ENCODE results near the gene INAFM2. TPM values are rescaled to one million over a fixed set of nuclear protein-coding genes. Genes with fewer than 3 reads are reported as not detected.

Gene INAFM2
- total RNA-seq, 2 donors from 2014 or later = 63.8 to 79.2 TPM

DNA sequence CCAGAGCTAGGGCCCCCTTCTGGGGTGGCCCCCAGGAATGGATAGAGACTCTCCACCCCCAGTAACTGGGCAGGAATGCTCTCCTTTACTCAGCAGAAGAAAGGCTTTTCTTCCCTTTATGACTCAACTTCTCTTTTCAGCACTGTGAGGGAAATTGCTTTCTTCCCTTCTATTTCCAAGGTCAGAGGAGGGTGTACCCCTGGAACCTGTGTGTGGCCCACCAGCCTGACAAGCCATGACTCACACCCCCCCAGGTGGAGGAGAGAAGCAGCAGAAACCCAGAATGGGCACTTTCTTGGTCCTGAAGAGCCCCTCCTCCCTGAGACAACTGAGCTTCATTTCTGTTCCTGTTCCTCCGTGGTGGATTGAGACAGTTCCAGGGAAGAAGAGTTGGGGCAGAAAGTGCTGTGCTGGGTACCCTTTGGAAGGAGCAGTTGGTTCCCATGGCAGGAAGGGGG, 37.9 kb upstream of the INAFM2 start:
- peaks cover 3 to 24% of the 10 kb centered on the region in 2 donors for H3K4me1 ChIP-seq (ENCODE audit: control insufficient read depth in 1 of 2, low read depth in 2 of 2)
- DNase-seq (ENCODE audit: low spot score) (no peak), ATAC-seq (ENCODE audit: insufficient number of reproducible peaks, low FRiP score, low read depth) (no peak)
- H3K27me3 ChIP-seq (replicated peaks; ENCODE audit: insufficient read depth) = peaks cover 10% of the 10 kb centered on the region
- no peak overlapping the region for H3K4me3 ChIP-seq
- no peaks in the 10 kb centered on the region for H3K9me3 ChIP-seq
- H3K27ac ChIP-seq = no peak overlapping the region
- H3K36me3 ChIP-seq = no peaks in the 10 kb centered on the region
- TF ChIP-seq, protein P1, sequence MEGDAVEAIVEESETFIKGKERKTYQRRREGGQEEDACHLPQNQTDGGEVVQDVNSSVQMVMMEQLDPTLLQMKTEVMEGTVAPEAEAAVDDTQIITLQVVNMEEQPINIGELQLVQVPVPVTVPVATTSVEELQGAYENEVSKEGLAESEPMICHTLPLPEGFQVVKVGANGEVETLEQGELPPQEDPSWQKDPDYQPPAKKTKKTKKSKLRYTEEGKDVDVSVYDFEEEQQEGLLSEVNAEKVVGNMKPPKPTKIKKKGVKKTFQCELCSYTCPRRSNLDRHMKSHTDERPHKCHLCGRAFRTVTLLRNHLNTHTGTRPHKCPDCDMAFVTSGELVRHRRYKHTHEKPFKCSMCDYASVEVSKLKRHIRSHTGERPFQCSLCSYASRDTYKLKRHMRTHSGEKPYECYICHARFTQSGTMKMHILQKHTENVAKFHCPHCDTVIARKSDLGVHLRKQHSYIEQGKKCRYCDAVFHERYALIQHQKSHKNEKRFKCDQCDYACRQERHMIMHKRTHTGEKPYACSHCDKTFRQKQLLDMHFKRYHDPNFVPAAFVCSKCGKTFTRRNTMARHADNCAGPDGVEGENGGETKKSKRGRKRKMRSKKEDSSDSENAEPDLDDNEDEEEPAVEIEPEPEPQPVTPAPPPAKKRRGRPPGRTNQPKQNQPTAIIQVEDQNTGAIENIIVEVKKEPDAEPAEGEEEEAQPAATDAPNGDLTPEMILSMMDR (IDR thresholded peaks at IDR 0.05) = no peak

GRCh38 chr15:40286061-40286532, 37.4 kb upstream of the INAFM2 start:
- TF ChIP-seq, protein P1 (IDR thresholded peaks at IDR 0.05) = no peak
- DNase-seq (ENCODE audit: low spot score) (no peak), ATAC-seq (ENCODE audit: insufficient number of reproducible peaks, low FRiP score, low read depth) (no peak)
- Histone ChIP-seq H3K36me3 (no peaks in the 10 kb centered on the region), H3K4me1 (ENCODE audit: control insufficient read depth in 1 of 2, low read depth in 2 of 2) (peaks cover 3 to 26% of the 10 kb centered on the region in 2 donors), H3K27ac (no peak overlapping the region), H3K27me3 (replicated peaks; ENCODE audit: insufficient read depth) (peaks cover 5% of the 10 kb centered on the region), H3K4me3 (no peak overlapping the region), H3K9me3 (no peaks in the 10 kb centered on the region)

DNA sequence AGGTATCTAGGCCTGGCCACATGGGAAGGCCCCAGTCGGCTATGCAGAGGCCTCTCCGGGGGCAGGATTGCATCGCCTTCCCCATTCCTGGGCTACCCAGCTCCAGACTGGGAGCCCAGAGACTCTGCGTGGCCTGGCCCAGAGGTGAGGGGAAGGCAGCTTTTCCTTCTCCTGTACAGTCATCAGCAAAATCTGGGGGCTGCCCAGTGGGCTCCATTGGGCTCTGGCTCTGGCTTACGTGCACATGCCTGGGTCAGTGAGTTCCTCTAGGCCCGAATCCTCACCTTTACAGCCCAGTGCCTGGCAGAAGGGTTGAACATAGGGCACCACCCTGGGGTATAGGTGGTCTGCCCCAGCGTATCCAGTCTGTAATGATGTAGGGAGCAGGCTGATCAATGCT, 36.7 kb upstream of the INAFM2 start:
- Histone ChIP-seq H3K27me3 (replicated peaks; ENCODE audit: insufficient read depth) (no peaks in the 10 kb centered on the region), H3K4me3 (no peak overlapping the region), H3K27ac (no peak overlapping the region), H3K36me3 (no peaks in the 10 kb centered on the region), H3K9me3 (no peaks in the 10 kb centered on the region), H3K4me1 (ENCODE audit: control insufficient read depth in 1 of 2, low read depth in 2 of 2) (peaks cover 3 to 19% of the 10 kb centered on the region in 2 donors)
- DNase-seq (ENCODE audit: low spot score) (no peak), ATAC-seq (ENCODE audit: insufficient number of reproducible peaks, low FRiP score, low read depth) (no peak)
- TF ChIP-seq, protein P1 (IDR thresholded peaks at IDR 0.05) = no peak

DNA sequence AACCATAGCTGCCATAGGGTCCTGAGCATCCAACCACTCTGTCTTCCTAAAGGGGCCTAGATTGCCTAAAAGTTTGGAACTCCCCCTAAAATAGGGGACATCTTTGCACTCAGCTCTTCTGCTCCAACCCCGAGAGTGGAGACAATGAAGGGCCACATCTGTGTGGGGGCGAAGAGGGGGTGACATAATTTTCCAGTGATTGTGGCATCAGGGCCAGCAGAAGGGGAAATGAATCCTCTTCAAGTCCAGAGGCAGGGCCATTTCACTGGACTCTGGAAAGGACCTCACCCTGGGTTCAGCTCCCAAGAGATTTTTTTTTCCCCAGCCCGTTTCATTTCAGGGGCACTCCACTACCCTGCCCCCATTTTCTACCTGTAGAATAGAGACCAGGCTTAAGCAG, 36.0 kb upstream of the INAFM2 start:
- ATAC-seq (ENCODE audit: insufficient number of reproducible peaks, low FRiP score, low read depth) (no peak), DNase-seq (ENCODE audit: low spot score) (no peak)
- Histone ChIP-seq H3K27ac (no peak overlapping the region), H3K4me1 (ENCODE audit: control insufficient read depth in 1 of 2, low read depth in 2 of 2) (peaks cover 3 to 12% of the 10 kb centered on the region in 2 donors), H3K27me3 (replicated peaks; ENCODE audit: insufficient read depth) (no peaks in the 10 kb centered on the region), H3K36me3 (no peaks in the 10 kb centered on the region), H3K9me3 (no peaks in the 10 kb centered on the region), H3K4me3 (no peak overlapping the region)
- TF ChIP-seq, protein P1 (IDR thresholded peaks at IDR 0.05) = no peak

DNA sequence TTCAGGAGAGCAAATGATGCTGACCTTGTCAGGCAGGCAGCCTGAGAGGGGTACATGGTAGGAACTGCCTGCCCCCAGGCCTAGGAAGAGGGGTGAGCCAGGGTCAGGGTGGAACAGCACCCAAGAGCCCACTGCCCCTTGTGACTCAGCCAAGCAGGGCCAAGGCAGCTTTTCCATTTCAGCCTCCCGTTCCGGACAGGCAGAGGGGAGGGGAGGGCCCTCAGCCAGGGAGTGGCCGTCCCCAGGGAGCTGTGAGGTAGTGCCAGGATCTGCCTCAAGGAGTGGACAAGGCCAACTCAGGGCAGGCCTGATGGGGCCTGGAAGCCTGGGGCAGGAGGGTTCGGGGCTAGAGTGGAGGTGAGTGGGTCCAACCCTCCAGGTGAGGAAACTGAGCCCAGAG, 35.5 kb upstream of the INAFM2 start:
- TF ChIP-seq, protein P1 (IDR thresholded peaks at IDR 0.05) = no peak
- Histone ChIP-seq H3K4me3 (no peak overlapping the region), H3K27me3 (replicated peaks; ENCODE audit: insufficient read depth) (no peaks in the 10 kb centered on the region), H3K27ac (no peak overlapping the region), H3K9me3 (no peaks in the 10 kb centered on the region), H3K4me1 (ENCODE audit: control insufficient read depth in 1 of 2, low read depth in 2 of 2) (peaks cover 1 to 7% of the 10 kb centered on the region in 2 donors), H3K36me3 (no peaks in the 10 kb centered on the region)
- ATAC-seq (ENCODE audit: insufficient number of reproducible peaks, low FRiP score, low read depth) (no peak), DNase-seq (ENCODE audit: low spot score) (no peak)

Data from thoracic aorta (tissue), 2 donors.